Measurements from ENCODE around the gene ZRANB2. TPM values are rescaled to one million over a fixed set of nuclear protein-coding genes. Genes with fewer than 3 reads are reported as not detected.

Gene ZRANB2
- polyA plus RNA-seq, 2 of the 4 experiments (the other 2 are of a cell fraction): 47.9 to 87.6 TPM

- no peak overlapping the region for H3K4me3 ChIP-seq
- ChIA-PET CTCF (no interaction called here), POLR2A (no interaction called here)
- 0% methylated on average over 1 of the region's 1 CpG for WGBS (ENCODE audit: missing lambda C conversion rate)
- no peaks in the 10 kb centered on the region for H3K9me3 ChIP-seq
- no peak for TF ChIP-seq TP53 (CRISPR knock-in tag; IDR thresholded peaks at IDR 0.05)
- no peaks in the 10 kb centered on the region for H3K4me1 ChIP-seq
- H3K4me2 ChIP-seq: no peak overlapping the region
- no peak overlapping the region for H3K27ac ChIP-seq
- FAIRE-seq (no peak), DNase-seq (ENCODE audit: low read depth in 1 of 2, low spot score in 1 of 2) (no peak), ATAC-seq (peak in 1 of 2 experiments; percentile 9; a peak in 2 of 6 replicates)
Observed at GRCh38 chr1:71053146-71053545, 27.7 kb downstream of the ZRANB2 start.

DNA sequence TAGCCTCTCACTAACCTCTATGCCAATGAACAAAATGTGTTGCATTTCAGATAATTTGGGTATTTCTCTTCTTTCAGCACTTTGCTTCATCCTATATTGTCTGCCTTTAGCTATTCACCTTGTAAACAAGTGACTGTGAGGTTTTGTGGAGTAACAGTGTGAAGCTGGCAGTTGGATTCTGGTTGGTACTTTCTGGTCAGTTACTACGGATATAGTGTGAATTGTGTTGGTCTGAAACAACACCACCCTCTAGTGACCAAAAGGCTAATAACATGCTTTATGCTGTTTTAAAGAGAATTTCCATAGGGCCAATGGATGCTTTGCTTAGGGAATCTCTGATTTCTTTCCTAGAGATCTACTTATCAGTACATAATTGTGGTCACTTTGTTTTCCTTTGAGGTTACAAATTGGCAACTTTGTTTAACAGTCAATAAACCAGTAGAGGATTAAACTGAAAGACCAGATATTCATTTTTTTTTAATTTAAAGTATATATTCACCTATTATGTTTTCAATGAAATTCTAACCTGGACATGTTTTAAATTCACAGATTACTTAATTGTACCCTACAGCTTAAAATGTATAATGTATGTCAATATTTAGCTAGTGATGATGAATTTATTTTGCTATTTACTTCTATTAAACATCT, 30.8 kb downstream of the ZRANB2 start:
- no peaks in the 10 kb centered on the region; the same call in 2 of the 3 replicates for H3K4me1 ChIP-seq
- FAIRE-seq (no peak), DNase-seq (ENCODE audit: low read depth in 1 of 2, low spot score in 1 of 2) (peak; percentile 30 to 63), ATAC-seq (peak; percentile 49 to 70)
- no peak overlapping the region for H3K27ac ChIP-seq
- peak; percentile 40; the same call in 1 of the 3 replicates for TF ChIP-seq SMC3 (IDR thresholded peaks at IDR 0.05)
- TF ChIP-seq CTCF (IDR thresholded peaks at IDR 0.05): peak; percentile 71
- peak; percentile 72 to 80 for TF ChIP-seq RAD21 (conservative IDR thresholded peaks at IDR 0.05 in 1 of 2, IDR thresholded peaks at IDR 0.05 in 1 of 2)
- TF ChIP-seq ELK1 (IDR thresholded peaks at IDR 0.05; ENCODE audit: low read depth, low read length): no peak
- TF ChIP-seq POLR2A (IDR thresholded peaks at IDR 0.05; ENCODE audit: low read length): no peak
- TF ChIP-seq ZSCAN20 (CRISPR knock-in tag; IDR thresholded peaks at IDR 0.05): no peak
- no peak for TF ChIP-seq HEYL (CRISPR knock-in tag; IDR thresholded peaks at IDR 0.05)
- POLR2A ChIA-PET: no interaction called here
- no peak overlapping the region for H3K4me2 ChIP-seq
- H3K4me3 ChIP-seq: no peak overlapping the region
- H3K9me3 ChIP-seq: no peaks in the 10 kb centered on the region
- CTCF ChIA-PET: interaction anchor here (1.0 to 1.9 kb wide), 8 partner anchors 9 to 526 kb away, joined by 3 to 13 read pairs (median 4); no protein-coding TSS in a partner anchor
- 0% methylated on average over 1 of the region's 1 CpG for WGBS (ENCODE audit: missing lambda C conversion rate)

DNA sequence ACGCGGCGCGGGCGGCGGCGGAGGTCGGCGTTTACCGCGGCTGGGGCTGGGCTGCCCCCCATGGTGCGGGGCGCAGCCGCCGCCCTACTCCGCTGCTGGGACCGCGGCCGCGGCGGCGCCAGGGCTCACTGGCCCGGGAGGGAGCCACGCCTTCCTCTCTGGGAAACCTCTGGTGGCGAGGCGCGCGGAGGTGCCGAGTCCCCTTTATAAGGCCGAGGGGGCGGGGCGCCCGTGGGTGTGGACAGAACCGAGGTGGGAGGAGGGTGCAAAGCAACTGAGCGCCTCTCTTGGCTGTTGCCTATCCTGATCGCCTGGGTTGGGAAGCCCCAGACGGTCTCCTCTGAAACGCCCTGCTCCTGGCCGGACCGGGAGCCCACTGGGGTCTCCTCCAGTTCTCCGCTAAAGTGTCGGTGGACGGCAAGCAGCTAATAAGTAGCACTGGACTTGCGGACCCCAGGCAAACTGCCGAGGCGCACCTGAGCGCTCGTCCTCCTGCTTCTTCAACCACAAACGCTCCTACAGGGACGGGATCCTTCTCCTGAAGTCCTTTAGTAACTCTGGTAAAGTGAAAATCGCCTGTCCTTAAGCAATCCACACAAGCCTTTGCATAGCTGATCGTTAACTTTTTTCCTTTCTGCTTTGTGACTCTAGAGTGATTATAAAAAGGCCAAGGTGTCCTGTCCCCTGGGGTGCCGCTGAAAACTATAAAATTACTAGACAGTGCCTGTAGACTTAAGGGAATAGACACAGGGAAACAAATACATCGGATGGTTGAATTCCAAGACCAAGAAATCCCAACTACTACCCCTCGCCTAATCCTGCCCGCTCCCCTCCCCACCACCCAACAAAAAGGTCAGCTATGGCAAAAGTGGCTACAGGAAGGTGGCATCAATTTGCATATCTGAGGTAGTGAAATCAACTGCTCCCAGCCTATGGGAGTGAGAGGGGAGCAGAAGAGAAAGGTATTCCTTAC, 32.9 kb downstream of the ZRANB2 start, which contains the start of gene PTGER3:
PTGER3 (minus strand) TSS at position 182 of the 973 bp plus-strand sequence. CDS start 239 bp downstream, outside the sequence.
- POLR2A ChIA-PET: no interaction called here
- peak within 1 kb of the TSS; percentile 83 for H3K4me2 ChIP-seq
- no peak for TF ChIP-seq RAD21 (conservative IDR thresholded peaks at IDR 0.05 in 1 of 2, IDR thresholded peaks at IDR 0.05 in 1 of 2)
- no peak for TF ChIP-seq ZC3H11A (IDR thresholded peaks at IDR 0.05)
- TF ChIP-seq USF2 (IDR thresholded peaks at IDR 0.05): no peak
- 0 out of 2 replicates have a peak, but pooled peaks have one; percentile 32 for TF ChIP-seq CBX8 (IDR thresholded peaks at IDR 0.05)
- no peaks in the 10 kb centered on the region for H3K9me3 ChIP-seq
- H3K4me3 ChIP-seq: peak within 1 kb of the TSS; percentile 38
- FAIRE-seq: no peak
- no peak for DNase-seq (ENCODE audit: low read depth in 1 of 2, low spot score in 1 of 2)
- CTCF ChIA-PET: interaction anchor here (0.8 kb wide), 1 partner anchor 13 kb away, joined by 3 read pairs; no protein-coding TSS in a partner anchor
- ATAC-seq: peak; percentile 35 to 58; a peak in 4 of 6 replicates
- H3K27ac ChIP-seq: no peak within 1 kb of the TSS
- 12% methylated on average over 8 of the region's 56 CpGs for WGBS (ENCODE audit: missing lambda C conversion rate)
- no peaks in the 10 kb centered on the region; the same call in 2 of the 3 replicates for H3K4me1 ChIP-seq
